GM12875 (cell line): ENCODE measurements around the gene SLC7A5.
"Not testable (repeated sequence)": the region's sequence is repeated elsewhere in the genome, so short reads cannot be mapped to it uniquely, and the experiment has no call there.

Experiments
- H3K4me3 ChIP-seq: one replicate; pipeline ENCODE4 v1.5.1; 2011; ENCODE audit warnings: low read depth, low read length, control low read depth
- TF ChIP-seq, protein P1 (sequence below): IDR thresholded peaks from 2 replicates; pipeline ENCODE4 v1.5.1; 2011; ENCODE audit warnings: low read depth, mild to moderate bottlenecking, control low read depth, inconsistent platforms, low read length, moderate library complexity, borderline replicate concordance; ENCODE audit not compliant: insufficient read depth

The SLC7A5 gene

DNA sequence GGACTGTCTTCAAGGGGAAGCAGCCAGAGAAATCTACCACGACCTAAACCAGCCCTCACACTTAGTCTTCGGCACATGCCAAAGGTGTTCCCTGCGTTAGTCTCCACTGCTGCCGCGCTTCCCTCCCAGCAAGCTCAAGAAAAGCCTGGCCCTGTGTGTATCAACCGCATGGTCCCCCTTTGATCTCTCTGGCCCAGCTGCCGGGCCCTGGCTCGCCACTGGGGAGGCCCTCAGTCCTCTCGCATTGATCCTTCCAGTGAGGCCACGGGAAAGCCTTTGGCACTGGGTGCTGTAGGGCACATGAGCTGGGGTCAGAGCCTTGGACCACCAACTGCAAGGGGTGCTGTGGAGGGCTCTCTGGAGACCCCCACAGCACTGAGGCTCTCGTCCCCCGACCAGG is 74.0 kb downstream of the SLC7A5 start:
- H3K4me3 ChIP-seq: no peak overlapping the region
- TF ChIP-seq, protein P1, sequence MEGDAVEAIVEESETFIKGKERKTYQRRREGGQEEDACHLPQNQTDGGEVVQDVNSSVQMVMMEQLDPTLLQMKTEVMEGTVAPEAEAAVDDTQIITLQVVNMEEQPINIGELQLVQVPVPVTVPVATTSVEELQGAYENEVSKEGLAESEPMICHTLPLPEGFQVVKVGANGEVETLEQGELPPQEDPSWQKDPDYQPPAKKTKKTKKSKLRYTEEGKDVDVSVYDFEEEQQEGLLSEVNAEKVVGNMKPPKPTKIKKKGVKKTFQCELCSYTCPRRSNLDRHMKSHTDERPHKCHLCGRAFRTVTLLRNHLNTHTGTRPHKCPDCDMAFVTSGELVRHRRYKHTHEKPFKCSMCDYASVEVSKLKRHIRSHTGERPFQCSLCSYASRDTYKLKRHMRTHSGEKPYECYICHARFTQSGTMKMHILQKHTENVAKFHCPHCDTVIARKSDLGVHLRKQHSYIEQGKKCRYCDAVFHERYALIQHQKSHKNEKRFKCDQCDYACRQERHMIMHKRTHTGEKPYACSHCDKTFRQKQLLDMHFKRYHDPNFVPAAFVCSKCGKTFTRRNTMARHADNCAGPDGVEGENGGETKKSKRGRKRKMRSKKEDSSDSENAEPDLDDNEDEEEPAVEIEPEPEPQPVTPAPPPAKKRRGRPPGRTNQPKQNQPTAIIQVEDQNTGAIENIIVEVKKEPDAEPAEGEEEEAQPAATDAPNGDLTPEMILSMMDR: no peak

DNA sequence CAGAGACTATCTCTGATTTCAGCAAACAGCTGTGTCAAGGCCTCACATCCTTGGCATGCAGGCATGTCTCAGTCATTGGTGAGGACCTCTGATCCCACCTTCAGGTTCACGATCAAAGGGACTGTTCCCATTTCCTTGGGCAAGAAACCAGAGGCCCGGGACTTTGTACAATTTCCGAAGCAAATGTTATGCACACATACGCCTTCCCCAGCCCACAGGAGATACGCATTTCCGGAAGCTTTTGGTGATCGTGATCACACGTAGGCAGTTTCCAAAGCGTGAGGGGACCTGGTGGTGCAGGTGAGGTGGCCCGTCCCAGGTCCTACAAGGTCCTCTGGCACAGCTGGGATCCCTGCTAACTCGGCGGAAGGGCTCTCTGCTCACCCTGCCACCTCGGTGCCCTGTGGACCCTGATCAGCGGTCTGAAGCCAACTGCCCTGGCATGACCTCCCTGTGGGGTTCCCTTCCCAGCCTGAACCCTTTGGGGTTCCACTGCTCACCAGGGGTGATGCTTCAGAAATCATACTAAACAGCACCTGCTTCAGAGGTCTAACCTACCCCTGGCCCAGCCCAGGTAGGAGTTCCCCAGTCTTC is 74.7 kb downstream of the SLC7A5 start:
- H3K4me3 ChIP-seq: no peak overlapping the region
- TF ChIP-seq, protein P1: no peak

DNA sequence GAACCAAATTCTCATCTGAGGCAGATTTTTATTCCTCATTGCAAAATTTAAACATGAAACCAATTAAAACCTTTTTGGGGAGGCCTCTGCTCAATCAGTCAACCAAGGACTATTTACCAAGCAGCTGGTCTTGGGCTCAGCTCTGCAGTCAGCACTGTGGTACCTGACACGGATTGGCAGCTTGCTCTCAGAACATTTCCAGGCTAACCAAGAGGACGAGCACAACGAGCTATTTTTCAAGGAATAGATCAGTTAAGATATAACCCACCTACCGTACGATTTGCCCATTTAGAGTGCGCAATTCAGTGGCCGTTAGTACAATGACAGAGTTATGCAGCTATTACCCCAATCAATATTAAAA is 77.1 kb downstream of the SLC7A5 start:
- no peak overlapping the region for H3K4me3 ChIP-seq
- TF ChIP-seq, protein P1: no peak

DNA sequence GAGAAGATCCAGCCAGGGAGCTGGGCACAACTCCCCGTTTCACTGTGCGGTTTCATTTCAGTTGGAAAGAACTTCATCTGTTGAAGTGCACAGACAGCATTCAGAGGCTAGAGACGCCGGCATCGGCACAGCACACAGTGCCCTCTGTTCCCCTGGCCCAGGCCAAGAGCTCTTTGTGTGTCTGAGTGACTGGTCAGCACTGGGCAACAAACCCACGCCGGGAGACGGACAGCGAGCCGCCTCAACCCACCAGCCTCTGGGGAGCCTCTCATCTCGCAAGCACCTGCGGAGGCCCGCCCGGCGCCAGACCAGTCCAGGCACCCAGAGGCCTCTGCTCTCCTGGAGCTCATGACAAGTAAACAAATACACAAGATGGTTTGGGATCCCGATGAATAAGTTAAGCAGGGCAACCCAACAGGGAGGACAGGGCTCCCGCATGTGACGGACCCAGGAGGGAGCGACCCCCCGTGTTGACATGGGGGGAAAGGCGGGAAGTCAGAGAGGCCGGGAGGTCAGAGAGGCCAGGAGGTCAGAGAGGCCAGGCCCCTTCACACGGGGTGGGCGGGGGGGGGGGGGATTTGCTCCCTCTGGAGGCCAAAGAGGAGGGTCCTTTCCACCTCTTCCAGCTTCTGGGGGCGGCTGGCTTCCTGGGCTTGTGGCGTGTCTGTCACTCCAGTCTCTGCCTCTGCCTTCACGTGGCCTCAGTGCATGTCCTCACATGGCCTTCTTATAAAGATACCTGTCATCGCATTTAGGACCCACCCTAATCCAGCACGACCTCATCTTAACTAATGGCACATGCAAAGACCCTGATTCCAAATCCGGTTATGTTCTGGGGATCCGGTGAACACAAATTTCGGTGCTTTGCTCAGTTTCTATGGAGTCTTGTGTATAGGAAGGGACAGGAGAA is 77.8 kb downstream of the SLC7A5 start:
- H3K4me3 ChIP-seq: no peak overlapping the region
- TF ChIP-seq, protein P1: no peak

DNA sequence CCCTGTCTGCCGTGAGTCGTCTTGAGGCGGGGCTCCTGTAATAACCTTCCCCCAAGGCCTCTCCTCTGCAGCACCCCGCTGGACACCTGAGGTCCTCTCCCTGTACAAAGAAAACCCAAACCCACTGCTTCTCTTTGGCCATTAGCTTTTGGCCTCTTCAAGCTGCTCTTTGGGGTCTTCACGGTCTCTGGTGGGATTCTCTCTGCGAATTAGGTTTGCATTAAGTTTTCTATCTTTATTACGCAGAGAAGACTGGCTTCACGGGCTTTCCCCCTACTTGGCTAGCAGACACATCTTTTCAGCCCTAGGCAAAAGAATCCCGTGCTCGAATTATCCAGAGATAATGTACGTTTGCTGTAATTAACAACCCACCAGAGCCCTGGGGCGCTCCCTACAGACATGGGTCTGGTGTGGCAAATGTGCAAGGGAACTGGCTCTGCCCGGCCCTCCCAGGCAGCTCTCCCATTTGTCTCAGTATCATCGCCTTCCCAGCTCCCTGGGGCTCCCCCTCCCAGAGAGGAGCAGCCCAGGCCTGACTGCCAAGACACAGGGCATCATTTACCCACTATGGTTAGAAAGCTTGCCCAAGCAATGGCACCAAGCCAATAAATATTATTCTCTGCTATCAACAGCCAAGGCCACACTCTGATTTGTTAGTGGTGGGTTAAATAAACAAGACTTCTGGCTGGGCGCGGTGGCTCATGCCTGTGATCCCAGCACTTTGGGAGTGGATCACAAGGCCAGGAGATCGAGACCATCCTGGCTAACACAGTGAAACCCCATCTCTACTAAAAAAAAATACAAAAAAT is 78.8 kb downstream of the SLC7A5 start:
- TF ChIP-seq, protein P1: no peak
- H3K4me3 ChIP-seq: no peak overlapping the region

DNA sequence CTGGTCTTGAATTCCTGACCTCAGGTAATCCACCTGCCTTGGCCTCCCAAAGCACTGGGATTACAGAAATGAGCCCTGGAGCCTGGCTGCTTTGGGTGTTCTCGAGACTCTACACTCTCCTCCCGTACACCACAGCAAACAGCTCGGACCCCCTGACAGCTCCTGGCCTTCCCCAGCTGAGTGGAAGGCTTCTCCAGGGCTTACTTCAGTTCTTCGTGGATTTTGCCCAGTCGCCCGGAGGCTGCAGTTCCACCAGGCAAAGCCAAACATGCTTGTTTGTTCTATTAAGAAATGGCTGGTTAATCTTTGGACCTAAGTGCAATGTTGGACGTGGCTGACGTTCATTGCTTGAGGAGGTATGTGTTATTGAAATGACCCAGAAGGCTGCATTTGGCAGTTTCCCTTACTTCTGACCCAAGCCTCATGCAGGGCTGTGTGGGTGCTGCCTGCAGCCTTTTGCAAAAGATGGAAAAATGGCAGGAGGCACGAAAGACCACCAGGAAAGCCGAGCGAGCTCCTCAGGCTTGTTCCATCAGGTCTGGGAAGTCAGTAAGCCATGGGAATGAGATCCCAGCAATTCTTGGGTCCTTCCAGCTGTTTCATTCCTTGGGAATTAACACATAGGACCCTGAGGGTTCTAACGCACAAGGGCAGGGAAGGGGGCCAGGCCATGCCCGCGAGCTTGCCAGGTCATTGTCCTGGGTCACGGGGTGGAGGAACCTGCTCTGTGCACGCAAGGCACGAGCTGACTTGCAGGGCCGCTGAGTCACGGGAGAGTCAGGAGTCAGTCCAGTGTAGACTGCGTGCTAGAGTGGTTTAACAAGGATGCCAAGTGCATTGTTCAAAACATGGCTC is 79.6 kb downstream of the SLC7A5 start:
- TF ChIP-seq, protein P1: no peak

DNA sequence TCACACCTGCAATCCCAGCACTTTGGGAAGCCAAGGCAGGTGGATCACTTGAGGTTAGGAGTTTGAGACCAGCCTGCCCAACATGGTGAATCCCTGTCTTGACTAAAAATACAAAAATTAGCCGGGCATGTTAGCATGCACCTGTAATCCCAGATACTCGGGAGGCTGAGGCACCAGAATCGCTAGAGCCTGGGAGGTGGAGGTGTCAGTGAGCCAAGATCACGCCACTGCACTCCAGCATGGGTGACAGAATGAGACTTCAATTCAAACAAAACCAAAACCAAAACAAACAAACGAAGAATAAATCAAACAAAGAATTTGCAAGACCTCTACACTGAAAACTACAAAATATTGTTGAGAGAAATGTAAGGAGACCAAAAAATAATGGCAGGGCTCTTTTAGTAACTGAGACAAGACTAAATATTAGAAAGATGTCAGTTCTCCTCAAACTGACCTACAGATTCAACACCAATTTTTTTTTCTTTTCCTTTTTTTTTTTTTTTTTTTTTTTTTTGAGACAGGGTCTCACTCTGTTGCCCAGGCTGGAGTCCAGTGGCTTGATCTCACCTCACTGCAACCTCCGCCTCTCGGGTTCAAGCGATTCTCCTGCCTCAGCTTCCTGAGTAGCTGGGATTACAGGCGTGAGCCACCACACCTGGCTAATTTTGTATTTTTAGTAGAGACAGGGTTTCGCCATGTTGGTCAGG is 80.4 kb downstream of the SLC7A5 start:
- H3K4me3 ChIP-seq: not testable (repeated sequence)

More for the DNA sequence above, 79.6 kb downstream of the SLC7A5 start:
- H3K4me3 ChIP-seq: no peak overlapping the region

DNA sequence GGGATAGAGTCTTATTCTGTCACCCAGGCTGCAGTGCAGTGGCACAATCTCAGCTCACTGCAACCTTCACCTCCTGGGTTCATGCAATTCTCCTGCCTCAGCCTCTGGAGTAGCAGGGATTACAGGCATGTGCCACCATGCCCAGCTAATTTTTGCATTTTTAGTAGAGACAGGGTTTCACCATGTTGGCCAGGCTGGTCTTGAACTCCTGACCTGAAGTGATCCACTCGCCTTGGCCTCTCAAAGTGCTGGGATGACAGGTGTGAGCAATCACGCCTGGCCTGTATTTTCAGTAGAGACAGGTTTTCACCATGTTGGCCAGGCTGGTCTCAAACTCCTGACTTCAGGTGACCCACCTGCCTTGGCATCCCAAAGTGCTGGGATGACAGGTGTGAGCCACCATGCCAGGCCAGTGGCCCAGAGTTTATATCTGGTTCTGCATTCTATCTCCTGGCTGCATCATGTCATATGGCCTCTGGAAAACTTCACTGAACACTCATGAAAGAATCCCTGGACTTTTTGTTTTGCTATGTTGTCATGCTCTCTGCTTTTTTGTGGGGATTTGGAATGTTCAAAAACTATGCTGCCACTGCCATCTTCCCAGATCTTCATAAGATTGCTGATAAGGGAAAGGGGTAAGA is 81.7 kb downstream of the SLC7A5 start:
- not testable (repeated sequence) for H3K4me3 ChIP-seq
